OCI-LY3 (cell line): ENCODE data around the gene DGAT2.

Experiments
- CTCF ChIP-seq: fragments of 200-600, 300-600 bp; sonication (generic); IDR thresholded peaks from 2 replicates; pipeline ENCODE4 v1.5.1; 2014; ENCODE audit warnings: antibody characterized with exemption, low read length, low read depth
- EZH2phosphoT487 ChIP-seq: fragments of 200-600 bp; shearing (Covaris generic); IDR thresholded peaks from 2 replicates; pipeline ENCODE4 v1.6.1; 2018; ENCODE audit warnings: antibody characterized with exemption, mixed run types, low read depth

- TF ChIP-seq CTCF = no peak
- no peak for TF ChIP-seq EZH2phosphoT487
Observed at GRCh38 chr11:75720639-75721038, 47.9 kb upstream of the DGAT2 start.
